22Rv1 (cell line): ENCODE measurements around the gene PPM1M.

Source experiments
- CTCF ChIP-seq: fragments of 450-650 bp; IDR thresholded peaks from 2 replicates; pipeline ENCODE4 v1.5.1; 2017; ENCODE audit warnings: mild to moderate bottlenecking
- ZFX ChIP-seq: fragments of 450-650 bp; IDR thresholded peaks from 2 replicates; pipeline ENCODE4 v1.6.1; 2017; ENCODE audit warnings: antibody characterized with exemption, borderline replicate concordance

- TF ChIP-seq CTCF = no peak
- TF ChIP-seq ZFX = no peak
These were observed 21.8 kb upstream of the PPM1M start for GRCh38 chr3:52223449-52224408.
